A549 (cell line): Measurements from ENCODE around the gene TMTC1. TPM values are rescaled to one million over a fixed set of nuclear protein-coding genes. Genes with fewer than 3 reads are reported as not detected.

Experiments
- ATAC-seq, 2 experiments: fragments of 200-7000 bp in 1 of 2; fragments of >200 bp in 1 of 2; cut with Nextera tagmentation in 1 of 2; cut with Tn5 transposase in 1 of 2; 3 replicates each; pipeline versions ENCODE4 v1.8.0 to v1.9.1; 2018 to 2020; ENCODE audit warnings: mild to moderate bottlenecking in 1 of 2, moderate library complexity in 1 of 2
- CTCF ChIA-PET: fragments of 300-600 bp; sonication (Branson Sonifier 250); formaldehyde crosslinking; extraction: SDS; loops from one replicate; lab custom pipeline; 2021; ENCODE audit warnings: antibody characterized with exemption, inconsistent platforms; lab: Yijun Ruan, JAX
- POLR2A ChIA-PET: fragments of 350-600 bp; formaldehyde crosslinking; extraction: SDS; loops from one replicate; lab custom pipeline; 2021; ENCODE audit warnings: antibody characterized with exemption, inconsistent platforms; lab: Yijun Ruan, JAX
- DNase-seq, 2 experiments: peaks; one replicate each; pipeline versions ENCODE4 v3.0.0 to v3.0.0-alpha.2; 2011 to 2016; ENCODE audit warnings: low read depth in 1 of 2, low spot score in 1 of 2
- FAIRE-seq: peaks from 2 replicates; lab custom pipeline; 2011; peaks lifted over from hg19 to GRCh38; lab: Jason Lieb, UNC
- H3K27ac ChIP-seq, 2 experiments: fragments of >200 bp; sonication (Bioruptor Twin); formaldehyde crosslinking; 3 replicates each; pipeline ENCODE4 v1.5.1; 2016 to 2017
- H3K4me1 ChIP-seq: fragments of >200 bp; sonication (Bioruptor Twin); formaldehyde crosslinking; 3 replicates; pipeline ENCODE4 v1.6.1; 2016
- H3K4me2 ChIP-seq: fragments of >200 bp; sonication (Bioruptor Twin); formaldehyde crosslinking; 3 replicates; pipeline ENCODE4 v1.6.1; 2016
- H3K4me3 ChIP-seq: fragments of >200 bp; sonication (Bioruptor Twin); formaldehyde crosslinking; 3 replicates; pipeline ENCODE4 v1.5.1; 2016
- H3K9me3 ChIP-seq: fragments of >200 bp; sonication (Bioruptor Twin); formaldehyde crosslinking; 3 replicates; pipeline ENCODE4 v1.6.1; 2016
- CBX2 ChIP-seq: fragments of 200-600 bp; sonication (generic); IDR thresholded peaks from 2 replicates; pipeline ENCODE4 v1.6.1; 2016; ENCODE audit warnings: low read depth, mild to moderate bottlenecking, borderline replicate concordance
- CBX8 ChIP-seq: fragments of 200-600 bp; sonication (generic); IDR thresholded peaks from 2 replicates; pipeline ENCODE4 v1.6.1; 2016
- CEBPB ChIP-seq, 2 experiments: fragments of >200 bp in 1 of 2; sonication (Bioruptor Twin) in 1 of 2; formaldehyde crosslinking in 1 of 2; IDR thresholded peaks; 2 replicates each; pipeline ENCODE4 v1.6.1; 2012 to 2016
- CHD2 ChIP-seq: fragments of 150-350 bp; IDR thresholded peaks from 2 replicates; pipeline ENCODE4 v1.6.1; 2014; ENCODE audit warnings: low read length; ENCODE audit not compliant: partially characterized antibody
- EHF ChIP-seq: fragments of 250-450 bp; sonication (Bioruptor Pico); IDR thresholded peaks from 2 replicates; pipeline ENCODE4 v1.5.0; 2020; ENCODE audit warnings: mild to moderate bottlenecking
- ESRRA ChIP-seq: fragments of 150-350 bp; IDR thresholded peaks from 2 replicates; pipeline ENCODE4 v1.6.1; 2014; ENCODE audit warnings: mild to moderate bottlenecking, low read length, borderline replicate concordance
- FOSL2 ChIP-seq, 2 experiments: fragments of 450-650 bp in 1 of 2; fragments of >200 bp in 1 of 2; sonication (Bioruptor Twin) in 1 of 2; formaldehyde crosslinking; IDR thresholded peaks; 2 replicates each; pipeline versions ENCODE4 v1.5.0 to v1.6.1; 2016 to 2020; ENCODE audit warnings: mild to moderate bottlenecking in 1 of 2, moderate library complexity in 1 of 2
- HDAC2 ChIP-seq: fragments of 200-600 bp; sonication (generic); IDR thresholded peaks from 2 replicates; pipeline ENCODE4 v1.6.1; 2016
- HEYL ChIP-seq: fragments of 250-450 bp; sonication (Bioruptor Pico); IDR thresholded peaks from 2 replicates; pipeline ENCODE4 v1.8.0; 2021; ENCODE audit warnings: mild to moderate bottlenecking, moderate library complexity
- HOXB13 ChIP-seq: fragments of 250-450 bp; sonication (Bioruptor Pico); IDR thresholded peaks from 2 replicates; pipeline ENCODE4 v1.5.0; 2020; ENCODE audit warnings: low read depth, mild to moderate bottlenecking, moderate library complexity
- JUN ChIP-seq, 2 experiments: fragments of >200 bp; sonication (Bioruptor Twin); formaldehyde crosslinking; IDR thresholded peaks; 2 replicates in 1 of 2; 3 replicates in 1 of 2; pipeline ENCODE4 v1.6.1; 2016 to 2017
- KDM1A ChIP-seq: fragments of 200-600 bp; sonication (generic); IDR thresholded peaks from 2 replicates; pipeline ENCODE4 v1.6.1; 2016; ENCODE audit warnings: low read depth, mild to moderate bottlenecking
- MAFK ChIP-seq: fragments of 450-650 bp; IDR thresholded peaks from 2 replicates; pipeline ENCODE4 v1.6.1; 2014; ENCODE audit not compliant: partially characterized antibody
- MYC ChIP-seq: IDR thresholded peaks from 2 replicates; pipeline ENCODE4 v1.6.1; 2012; ENCODE audit warnings: mild to moderate bottlenecking, inconsistent platforms, low read length, improper control_type of control experiment, borderline replicate concordance
- NPAS2 ChIP-seq: fragments of 250-450 bp; sonication (Bioruptor Pico); IDR thresholded peaks from 2 replicates; pipeline ENCODE4 v1.8.0; 2022; ENCODE audit warnings: mild to moderate bottlenecking, moderate library complexity, borderline replicate concordance
- PHF8 ChIP-seq: fragments of 200-600 bp; sonication (generic); IDR thresholded peaks from 2 replicates; pipeline ENCODE4 v1.6.1; 2016; ENCODE audit warnings: low read depth, mild to moderate bottlenecking, antibody characterized with exemption, moderate library complexity, borderline replicate concordance
- RARB ChIP-seq: fragments of 250-450 bp; sonication (Bioruptor Pico); IDR thresholded peaks from 2 replicates; pipeline ENCODE4 v1.8.0; 2021; ENCODE audit warnings: mild to moderate bottlenecking, moderate library complexity
- RCOR1 ChIP-seq: fragments of 150-350 bp; IDR thresholded peaks from 2 replicates; pipeline ENCODE4 v1.6.1; 2014; ENCODE audit warnings: antibody characterized with exemption, low read length, low read depth
- RFX5 ChIP-seq: fragments of 450-650 bp; IDR thresholded peaks from 2 replicates; pipeline ENCODE4 v1.7.1; 2014; ENCODE audit warnings: antibody characterized with exemption, mild to moderate bottlenecking, moderate library complexity
- RNF2 ChIP-seq: fragments of 200-600 bp; sonication (generic); IDR thresholded peaks from 2 replicates; pipeline ENCODE4 v1.6.1; 2016; ENCODE audit warnings: low read depth, mild to moderate bottlenecking, antibody characterized with exemption, moderate library complexity, borderline replicate concordance
- SMC3 ChIP-seq: fragments of >200 bp; sonication (Bioruptor Twin); formaldehyde crosslinking; IDR thresholded peaks from 3 replicates; pipeline ENCODE4 v1.6.1; 2018; ENCODE audit warnings: inconsistent platforms
- TFCP2L1 ChIP-seq: fragments of 250-450 bp; sonication (Bioruptor Pico); IDR thresholded peaks from 2 replicates; pipeline ENCODE4 v1.5.0; 2021; ENCODE audit warnings: mild to moderate bottlenecking
- ZC3H11A ChIP-seq: fragments of 450-650 bp; IDR thresholded peaks from 2 replicates; pipeline ENCODE4 v1.6.1; 2014; ENCODE audit warnings: antibody characterized with exemption, mild to moderate bottlenecking
- ZFP36 ChIP-seq: fragments of 450-650 bp; IDR thresholded peaks from 2 replicates; pipeline ENCODE4 v1.6.1; 2014; ENCODE audit warnings: borderline replicate concordance; ENCODE audit not compliant: partially characterized antibody
- WGBS: methylation state at CpG from one replicate; pipeline ENCODE4 v1.1.6; 2017; ENCODE audit errors: missing lambda C conversion rate; 5-methylcytosine and 5-hydroxymethylcytosine counted together
- polyA plus RNA-seq, 4 experiments: library from polyadenylated mRNA; depleted of rRNA in 3 of 4; stranded (reverse); fragments of >200 nt; fragmentation: RNase III in 1 of 4; extraction: RNeasy Plus Mini Kit Qiagen cat#74134 plus additional on column Dnase treatment in 1 of 4; gene quantifications; 2 replicates in 3 of 4; 3 replicates in 1 of 4; pipeline ENCODE4 v1.2.3, GENCODE V29; 2011 to 2017
- TF ChIP-seq, protein P1 (sequence below): fragments of 200-600 bp; sonication (generic); IDR thresholded peaks from 2 replicates; pipeline ENCODE4 v1.6.1; 2016; ENCODE audit warnings: antibody characterized with exemption, mild to moderate bottlenecking, moderate library complexity
- TF ChIP-seq, protein P2 (sequence below): fragments of 250-450 bp; sonication (Bioruptor Pico); IDR thresholded peaks from 2 replicates; pipeline ENCODE4 v1.5.0; 2020; ENCODE audit warnings: low read depth, mild to moderate bottlenecking, moderate library complexity
- TF ChIP-seq, protein P3 (sequence below): fragments of 450-650 bp; IDR thresholded peaks from 2 replicates; pipeline ENCODE4 v1.6.1; 2014; ENCODE audit warnings: antibody characterized with exemption
- TF ChIP-seq, protein P4 (sequence below): fragments of 250-450 bp; sonication (Bioruptor Pico); IDR thresholded peaks from 2 replicates; pipeline ENCODE4 v1.5.0; 2021; ENCODE audit warnings: mild to moderate bottlenecking, moderate library complexity, borderline replicate concordance

TMTC1 gene
- polyA plus RNA-seq, 2 of the 4 experiments (the other 2 are of a cell fraction): 0.28 TPM; not detected in 1

DNA sequence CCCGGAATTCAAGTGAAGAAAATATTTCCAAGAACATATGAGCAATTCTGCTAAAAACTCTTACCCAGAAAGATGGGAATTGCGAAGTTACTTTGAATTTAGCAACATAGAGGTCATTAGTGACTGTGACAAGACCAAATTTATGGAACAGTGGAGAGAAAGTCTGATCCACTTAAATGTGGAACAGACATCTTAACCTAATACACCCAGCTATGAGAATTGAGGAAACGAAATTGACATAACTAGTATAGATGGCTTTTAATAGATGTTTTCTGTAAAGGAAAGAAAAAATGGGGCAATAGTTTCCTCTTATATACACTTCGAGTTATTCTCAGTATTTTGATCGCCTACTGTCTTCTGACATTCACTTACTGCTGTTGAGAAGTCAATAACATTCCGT is 290.9 kb downstream of the TMTC1 start:
- POLR2A ChIA-PET: no interaction called here
- under 1% methylated on average over 6 of the region's 6 CpGs for WGBS
- ATAC-seq: no peak

DNA sequence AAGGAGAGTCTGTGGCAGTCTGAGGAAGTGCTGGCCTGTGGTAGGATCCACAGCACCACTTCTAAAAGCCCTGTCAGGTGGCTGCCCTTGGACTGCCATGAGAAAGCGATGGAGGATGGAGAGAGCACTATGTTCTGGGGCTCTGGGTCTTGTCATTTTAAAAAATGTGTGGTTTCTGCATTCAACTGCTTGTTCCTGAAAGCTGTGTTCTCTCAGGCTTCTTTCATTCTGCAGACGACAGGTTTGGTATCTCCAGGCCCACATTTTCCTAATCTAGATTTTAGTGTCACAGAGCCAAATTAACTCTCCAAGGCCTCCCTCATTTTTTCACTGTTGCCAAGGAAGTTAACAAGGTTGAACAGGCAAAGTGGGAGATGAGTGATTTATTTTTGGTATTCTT is 296.8 kb downstream of the TMTC1 start:
- TF ChIP-seq MYC (no peak), HOXB13 (CRISPR knock-in tag) (no peak), ESRRA (no peak), ZC3H11A (no peak)
- Histone ChIP-seq H3K4me1 (no peaks in the 10 kb centered on the region), H3K27ac (no peak overlapping the region), H3K4me3 (no peak overlapping the region), H3K9me3 (no peaks in the 10 kb centered on the region), H3K4me2 (no peak overlapping the region)
- FAIRE-seq: no peak
- ChIA-PET POLR2A (no interaction called here), CTCF (no interaction called here)
- 14% methylated on average over 2 of the region's 2 CpGs for WGBS
- DNase-seq: no peak
- no peak for ATAC-seq

More for the DNA sequence above, 290.9 kb downstream of the TMTC1 start:
- Histone ChIP-seq H3K27ac (no peak overlapping the region), H3K4me2 (no peak overlapping the region), H3K4me1 (no peaks in the 10 kb centered on the region), H3K9me3 (no peaks in the 10 kb centered on the region), H3K4me3 (no peak overlapping the region)
- no peak for FAIRE-seq
- CTCF ChIA-PET: no interaction called here
- DNase-seq: no peak
- TF ChIP-seq RCOR1 (no peak), CHD2 (no peak), RARB (no peak), PHF8 (no peak), MAFK (no peak)

DNA sequence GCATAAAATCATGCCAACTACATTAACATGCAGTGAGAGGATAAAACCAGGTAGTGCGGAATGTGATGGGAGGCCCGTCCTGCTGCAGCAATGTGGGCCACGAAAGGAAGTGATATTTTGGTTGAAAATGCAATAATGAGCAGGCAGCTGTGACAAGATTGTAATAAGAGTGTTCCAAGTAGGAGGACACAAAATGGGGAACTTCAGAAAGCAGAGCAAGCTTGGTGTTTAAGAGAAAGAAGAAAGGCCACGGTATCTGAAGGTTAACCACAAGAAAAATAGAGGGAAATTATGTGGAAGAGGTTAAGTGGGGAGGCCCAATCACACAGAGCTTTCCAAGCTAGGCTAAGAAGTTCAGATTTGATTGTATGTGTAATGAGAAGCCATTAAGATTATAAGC is 320.5 kb downstream of the TMTC1 start:
- POLR2A ChIA-PET: no interaction called here
- CTCF ChIA-PET: no interaction called here
- no peak for FAIRE-seq

DNA sequence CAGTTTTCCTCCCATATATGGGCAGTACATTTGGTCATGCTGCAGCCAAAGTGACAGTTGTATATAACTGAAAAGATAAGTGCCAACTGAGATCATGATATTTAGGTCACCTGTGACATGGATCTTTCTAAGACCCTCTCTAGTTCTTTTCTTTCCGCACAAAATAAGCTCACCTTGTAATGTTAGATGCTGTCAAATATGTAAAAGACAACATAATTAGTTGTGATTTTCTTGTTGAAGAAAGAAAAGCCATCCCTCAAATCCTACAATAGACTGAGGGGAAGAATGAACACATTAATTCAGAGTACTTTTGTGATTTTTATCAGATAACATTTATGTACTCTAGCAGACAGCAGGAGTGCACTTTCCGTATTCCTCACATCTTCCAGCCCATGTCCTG is 323.7 kb downstream of the TMTC1 start:
- FAIRE-seq (no peak), DNase-seq (no peak), ATAC-seq (no peak)
- Histone ChIP-seq H3K9me3 (no peaks in the 10 kb centered on the region), H3K4me2 (no peak overlapping the region), H3K4me1 (no peaks in the 10 kb centered on the region), H3K4me3 (no peak overlapping the region), H3K27ac (no peak overlapping the region)
- 73% methylated on average over 2 of the region's 2 CpGs for WGBS
- POLR2A ChIA-PET: no interaction called here
- CTCF ChIA-PET: no interaction called here
- TF ChIP-seq CEBPB (IDR thresholded peaks at IDR 0.05): no peak
- no peak for TF ChIP-seq KDM1A
- TF ChIP-seq ZC3H11A: no peak
- no peak for TF ChIP-seq HDAC2
- TF ChIP-seq, protein P1, sequence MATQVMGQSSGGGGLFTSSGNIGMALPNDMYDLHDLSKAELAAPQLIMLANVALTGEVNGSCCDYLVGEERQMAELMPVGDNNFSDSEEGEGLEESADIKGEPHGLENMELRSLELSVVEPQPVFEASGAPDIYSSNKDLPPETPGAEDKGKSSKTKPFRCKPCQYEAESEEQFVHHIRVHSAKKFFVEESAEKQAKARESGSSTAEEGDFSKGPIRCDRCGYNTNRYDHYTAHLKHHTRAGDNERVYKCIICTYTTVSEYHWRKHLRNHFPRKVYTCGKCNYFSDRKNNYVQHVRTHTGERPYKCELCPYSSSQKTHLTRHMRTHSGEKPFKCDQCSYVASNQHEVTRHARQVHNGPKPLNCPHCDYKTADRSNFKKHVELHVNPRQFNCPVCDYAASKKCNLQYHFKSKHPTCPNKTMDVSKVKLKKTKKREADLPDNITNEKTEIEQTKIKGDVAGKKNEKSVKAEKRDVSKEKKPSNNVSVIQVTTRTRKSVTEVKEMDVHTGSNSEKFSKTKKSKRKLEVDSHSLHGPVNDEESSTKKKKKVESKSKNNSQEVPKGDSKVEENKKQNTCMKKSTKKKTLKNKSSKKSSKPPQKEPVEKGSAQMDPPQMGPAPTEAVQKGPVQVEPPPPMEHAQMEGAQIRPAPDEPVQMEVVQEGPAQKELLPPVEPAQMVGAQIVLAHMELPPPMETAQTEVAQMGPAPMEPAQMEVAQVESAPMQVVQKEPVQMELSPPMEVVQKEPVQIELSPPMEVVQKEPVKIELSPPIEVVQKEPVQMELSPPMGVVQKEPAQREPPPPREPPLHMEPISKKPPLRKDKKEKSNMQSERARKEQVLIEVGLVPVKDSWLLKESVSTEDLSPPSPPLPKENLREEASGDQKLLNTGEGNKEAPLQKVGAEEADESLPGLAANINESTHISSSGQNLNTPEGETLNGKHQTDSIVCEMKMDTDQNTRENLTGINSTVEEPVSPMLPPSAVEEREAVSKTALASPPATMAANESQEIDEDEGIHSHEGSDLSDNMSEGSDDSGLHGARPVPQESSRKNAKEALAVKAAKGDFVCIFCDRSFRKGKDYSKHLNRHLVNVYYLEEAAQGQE: no peak
- TF ChIP-seq SMC3: no peak
- TF ChIP-seq, protein P2, sequence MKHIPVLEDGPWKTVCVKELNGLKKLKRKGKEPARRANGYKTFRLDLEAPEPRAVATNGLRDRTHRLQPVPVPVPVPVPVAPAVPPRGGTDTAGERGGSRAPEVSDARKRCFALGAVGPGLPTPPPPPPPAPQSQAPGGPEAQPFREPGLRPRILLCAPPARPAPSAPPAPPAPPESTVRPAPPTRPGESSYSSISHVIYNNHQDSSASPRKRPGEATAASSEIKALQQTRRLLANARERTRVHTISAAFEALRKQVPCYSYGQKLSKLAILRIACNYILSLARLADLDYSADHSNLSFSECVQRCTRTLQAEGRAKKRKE (CRISPR knock-in tag): no peak
- no peak for TF ChIP-seq JUN (IDR thresholded peaks at IDR 0.05)
- TF ChIP-seq CBX2: no peak
- TF ChIP-seq CBX8: no peak
- TF ChIP-seq RFX5: no peak

More for the DNA sequence above, 320.5 kb downstream of the TMTC1 start:
- Histone ChIP-seq H3K9me3 (no peaks in the 10 kb centered on the region), H3K4me3 (no peak overlapping the region), H3K4me1 (no peaks in the 10 kb centered on the region), H3K27ac (no peak overlapping the region), H3K4me2 (no peak overlapping the region)
- WGBS: 18% methylated on average over 4 of the region's 4 CpGs
- ATAC-seq (no peak), DNase-seq (no peak)
- TF ChIP-seq NPAS2 (no peak), ESRRA (no peak), EHF (no peak), HEYL (CRISPR knock-in tag) (no peak), FOSL2 (IDR thresholded peaks at IDR 0.05) (no peak), FOSL2 (CRISPR knock-in tag; IDR thresholded peaks at IDR 0.05) (no peak), RNF2 (no peak), RCOR1 (no peak), TFCP2L1 (CRISPR knock-in tag) (no peak), ZFP36 (no peak)
- TF ChIP-seq, protein P3, sequence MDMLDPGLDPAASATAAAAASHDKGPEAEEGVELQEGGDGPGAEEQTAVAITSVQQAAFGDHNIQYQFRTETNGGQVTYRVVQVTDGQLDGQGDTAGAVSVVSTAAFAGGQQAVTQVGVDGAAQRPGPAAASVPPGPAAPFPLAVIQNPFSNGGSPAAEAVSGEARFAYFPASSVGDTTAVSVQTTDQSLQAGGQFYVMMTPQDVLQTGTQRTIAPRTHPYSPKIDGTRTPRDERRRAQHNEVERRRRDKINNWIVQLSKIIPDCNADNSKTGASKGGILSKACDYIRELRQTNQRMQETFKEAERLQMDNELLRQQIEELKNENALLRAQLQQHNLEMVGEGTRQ: no peak
- TF ChIP-seq, protein P4, sequence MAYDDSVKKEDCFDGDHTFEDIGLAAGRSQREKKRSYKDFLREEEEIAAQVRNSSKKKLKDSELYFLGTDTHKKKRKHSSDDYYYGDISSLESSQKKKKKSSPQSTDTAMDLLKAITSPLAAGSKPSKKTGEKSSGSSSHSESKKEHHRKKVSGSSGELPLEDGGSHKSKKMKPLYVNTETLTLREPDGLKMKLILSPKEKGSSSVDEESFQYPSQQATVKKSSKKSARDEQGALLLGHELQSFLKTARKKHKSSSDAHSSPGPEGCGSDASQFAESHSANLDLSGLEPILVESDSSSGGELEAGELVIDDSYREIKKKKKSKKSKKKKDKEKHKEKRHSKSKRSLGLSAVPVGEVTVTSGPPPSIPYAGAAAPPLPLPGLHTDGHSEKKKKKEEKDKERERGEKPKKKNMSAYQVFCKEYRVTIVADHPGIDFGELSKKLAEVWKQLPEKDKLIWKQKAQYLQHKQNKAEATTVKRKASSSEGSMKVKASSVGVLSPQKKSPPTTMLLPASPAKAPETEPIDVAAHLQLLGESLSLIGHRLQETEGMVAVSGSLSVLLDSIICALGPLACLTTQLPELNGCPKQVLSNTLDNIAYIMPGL (CRISPR knock-in tag): no peak
